Endothelial cell of umbilical vein (primary cell): ENCODE data around the gene FBXO10. TPM values are rescaled to one million over a fixed set of nuclear protein-coding genes. Genes with fewer than 3 reads are reported as not detected.

Experiments used
- BruUV-seq: library from RNA; stranded (reverse); fragments of 400-500 nt; replicated peaks from 2 replicates; lab custom pipeline; 2021; lab: Mats Ljungman, UMichigan
- CTCF ChIA-PET: fragments of 300-600, 350-600 bp; sonication (Branson Sonifier 250); formaldehyde crosslinking; loops from one replicate; lab custom pipeline; 2021; ENCODE audit warnings: antibody characterized with exemption, inconsistent platforms; lab: Charles Lee
- POLR2A ChIA-PET: fragments of 300-600, 350-600 bp; sonication (Branson Sonifier 250); formaldehyde crosslinking; loops from one replicate; lab custom pipeline; 2021; ENCODE audit warnings: antibody characterized with exemption, inconsistent platforms; lab: Charles Lee
- DNase-seq: peaks from one replicate; pipeline ENCODE4 v3.0.0-alpha.2; 2011; ENCODE audit warnings: low read depth, low spot score
- FAIRE-seq: peaks from 2 replicates; lab custom pipeline; 2011; peaks lifted over from hg19 to GRCh38; lab: Jason Lieb, UNC
- H2AFZ ChIP-seq: 2 replicates; pipeline ENCODE4 v1.6.0; 2012; ENCODE audit warnings: low read depth, low read length, control low read depth, inconsistent platforms
- H3K27ac ChIP-seq: 2 replicates; pipeline ENCODE4 v1.5.1; 2011; ENCODE audit warnings: low read depth, mild to moderate bottlenecking, control low read depth, low read length, moderate library complexity; ENCODE audit not compliant: insufficient read depth
- H3K27me3 ChIP-seq, 2 experiments: 2 replicates each; pipeline versions ENCODE4 v1.6.0 to v1.6.1; 2011; ENCODE audit warnings: low read length in 2 of 2, mixed read lengths in 1 of 2; ENCODE audit not compliant: control insufficient read depth in 2 of 2, insufficient read depth in 2 of 2
- H3K36me3 ChIP-seq, 2 experiments: 2 replicates in 1 of 2; 3 replicates in 1 of 2; pipeline ENCODE4 v1.5.1; 2011; ENCODE audit warnings: low read length in 2 of 2, mild to moderate bottlenecking in 1 of 2, moderate library complexity in 1 of 2; ENCODE audit not compliant: control insufficient read depth in 2 of 2, insufficient read depth in 2 of 2; ENCODE audit errors: extremely low read depth in 1 of 2
- H3K4me1 ChIP-seq: 3 replicates; pipeline ENCODE4 v1.5.1; 2011; ENCODE audit warnings: mild to moderate bottlenecking, low read length; ENCODE audit not compliant: control insufficient read depth, insufficient read depth; ENCODE audit errors: extremely low read depth
- H3K4me2 ChIP-seq: 2 replicates; pipeline ENCODE4 v1.6.1; 2011; ENCODE audit warnings: low read length, control low read depth, mixed read lengths; ENCODE audit not compliant: insufficient read depth
- H3K4me3 ChIP-seq, 3 experiments: fragments of 200-600 bp in 1 of 3; sonication (generic), shearing (Covaris generic) in 1 of 3; replicated peaks in 1 of 3; 2 replicates each; pipeline ENCODE4 v1.5.1; 2011 to 2016; ENCODE audit warnings: control low read depth in 3 of 3, low read length in 3 of 3, mild to moderate bottlenecking in 2 of 3, inconsistent platforms in 1 of 3, low read depth in 1 of 3, moderate library complexity in 1 of 3; ENCODE audit not compliant: insufficient read depth in 1 of 3
- H3K79me2 ChIP-seq: 2 replicates; pipeline ENCODE4 v1.6.0; 2012; ENCODE audit warnings: low read length, inconsistent platforms; ENCODE audit not compliant: control insufficient read depth, insufficient read depth
- H3K9ac ChIP-seq: replicated peaks from 2 replicates; pipeline ENCODE3; 2011; ENCODE audit warnings: low read length, control low read depth; ENCODE audit not compliant: insufficient read depth; ENCODE audit errors: extremely low read depth
- H3K9me1 ChIP-seq: replicated peaks from 3 replicates; pipeline ENCODE4 v1.6.0; 2011; ENCODE audit warnings: mild to moderate bottlenecking, low read length; ENCODE audit not compliant: control insufficient read depth, insufficient read depth; ENCODE audit errors: extremely low read depth
- H3K9me3 ChIP-seq: replicated peaks from 2 replicates; pipeline ENCODE4 v1.5.1; 2012; ENCODE audit warnings: low read length, inconsistent platforms; ENCODE audit not compliant: control insufficient read depth, insufficient read depth
- H4K20me1 ChIP-seq: replicated peaks from 2 replicates; pipeline ENCODE3; 2011; ENCODE audit warnings: mild to moderate bottlenecking, low read length; ENCODE audit not compliant: control insufficient read depth, insufficient read depth; ENCODE audit errors: extremely low read depth
- EZH2 ChIP-seq: IDR thresholded peaks from 2 replicates; pipeline ENCODE4 v1.6.1; 2012; ENCODE audit warnings: borderline replicate concordance, low read depth, mild to moderate bottlenecking, moderate library complexity, low read length, inconsistent platforms; ENCODE audit not compliant: severe bottlenecking
- FOS ChIP-seq: IDR thresholded peaks from 2 replicates; pipeline ENCODE4 v1.6.1; 2011; ENCODE audit warnings: mild to moderate bottlenecking, low read length, moderate library complexity, borderline replicate concordance; ENCODE audit not compliant: insufficient read depth
- GATA2 ChIP-seq: IDR thresholded peaks from 2 replicates; pipeline ENCODE4 v1.7.0; 2011; ENCODE audit warnings: low read depth, mild to moderate bottlenecking, moderate library complexity, mixed read lengths, low read length; ENCODE audit not compliant: insufficient read length, insufficient read depth
- JUN ChIP-seq: IDR thresholded peaks from 2 replicates; pipeline ENCODE4 v1.6.1; 2011; ENCODE audit warnings: borderline replicate concordance, low read depth; ENCODE audit not compliant: insufficient read length, insufficient read depth
- MYC ChIP-seq: IDR thresholded peaks from one replicate; pipeline ENCODE4 v1.6.1; 2011; ENCODE audit warnings: mild to moderate bottlenecking, low read depth, low read length
- POLR2A ChIP-seq: IDR thresholded peaks from 2 replicates; pipeline ENCODE4 v1.6.1; 2012; ENCODE audit warnings: low read depth, mild to moderate bottlenecking, control low read depth, low read length
- POLR2AphosphoS5 ChIP-seq: IDR thresholded peaks from 2 replicates; pipeline ENCODE4 v1.6.1; 2012; ENCODE audit warnings: low read depth, mild to moderate bottlenecking, control low read depth, low read length, moderate library complexity; ENCODE audit not compliant: insufficient read depth
- dilution Hi-C: fragments of 300-500 bp; cut with MboI; formaldehyde crosslinking; loops from one replicate; pipeline ENCODE4 v1.15.0; 2019; ENCODE audit warnings: low sequenced_read_pairs; ENCODE audit not compliant: extremely low pct_ligation_motif_present
- intact Hi-C: fragments of 100-400 bp; cut with micrococcal nuclease; formaldehyde crosslinking; loops from one replicate; pipeline ENCODE4 v1.10.0; 2022
- polyA plus RNA-seq, 4 experiments: library from polyadenylated mRNA; depleted of rRNA in 3 of 4; stranded (reverse) in 3 of 4; unstranded in 1 of 4; fragments of >200 nt; gene quantifications; 2 replicates each; pipeline versions ENCODE4 v1.2.1 to v1.2.3, GENCODE V29; 2011 to 2012; ENCODE audit warnings: missing spikeins in 1 of 4
- total RNA-seq: library from RNA; stranded (reverse); gene quantifications from 2 replicates; pipeline ENCODE4 v1.2.3, GENCODE V29; 2021
- TF ChIP-seq, protein P1 (sequence below): IDR thresholded peaks from 2 replicates; pipeline ENCODE4 v1.6.1; 2011; ENCODE audit not compliant: insufficient read depth, insufficient read length
- TF ChIP-seq, protein P2 (sequence below), 2 donors: IDR thresholded peaks; 1 replicate in 1 of 2; 2 replicates in 1 of 2; pipeline ENCODE4 v1.5.1; 2011; ENCODE audit warnings: low read length in 2 of 2, mild to moderate bottlenecking in 2 of 2, moderate library complexity in 2 of 2, control low read depth in 1 of 2, inconsistent platforms in 1 of 2, low read depth in 1 of 2; ENCODE audit not compliant: insufficient read depth in 1 of 2; ENCODE audit errors: extremely low read depth in 1 of 2

The FBXO10 gene
- total and polyA plus RNA-seq, 2 donors (not counting 3 experiments of a cell fraction or from before 2014, with no cell fraction given): 11.8 to 14.4 TPM

DNA sequence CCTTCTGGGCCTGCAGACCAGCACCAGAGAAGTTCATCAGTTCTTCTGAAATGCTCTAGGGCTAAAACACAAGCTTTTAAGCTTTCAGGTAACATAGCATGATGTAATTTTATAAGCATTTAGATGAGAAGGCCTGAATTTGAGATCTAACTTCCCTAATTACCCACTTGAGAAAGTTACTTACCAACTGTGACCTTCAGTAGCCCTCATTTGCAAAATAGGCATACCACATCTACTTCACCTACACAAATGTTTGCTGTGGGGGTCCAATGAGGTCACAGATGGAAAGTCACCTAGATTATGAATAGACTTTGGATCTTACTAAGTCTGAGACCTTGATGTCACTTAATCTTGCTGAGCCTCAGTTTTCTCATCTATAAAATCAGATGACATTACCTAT, 36.5 kb downstream of the FBXO10 start:
- no peaks in the 10 kb centered on the region for H3K4me1 ChIP-seq
- H3K79me2 ChIP-seq: no peaks in the 10 kb centered on the region
- H3K36me3 ChIP-seq: peaks cover 2 to 26% of the 10 kb centered on the region in 2 experiments
- DNase-seq (no peak), FAIRE-seq (no peak)
- TF ChIP-seq JUN (no peak), GATA2 (no peak), MYC (no peak), FOS (no peak), POLR2A (no peak), EZH2 (no peak), POLR2AphosphoS5 (no peak)
- TF ChIP-seq, protein P1, sequence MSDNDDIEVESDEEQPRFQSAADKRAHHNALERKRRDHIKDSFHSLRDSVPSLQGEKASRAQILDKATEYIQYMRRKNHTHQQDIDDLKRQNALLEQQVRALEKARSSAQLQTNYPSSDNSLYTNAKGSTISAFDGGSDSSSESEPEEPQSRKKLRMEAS: no peak
- TF ChIP-seq, protein P2, sequence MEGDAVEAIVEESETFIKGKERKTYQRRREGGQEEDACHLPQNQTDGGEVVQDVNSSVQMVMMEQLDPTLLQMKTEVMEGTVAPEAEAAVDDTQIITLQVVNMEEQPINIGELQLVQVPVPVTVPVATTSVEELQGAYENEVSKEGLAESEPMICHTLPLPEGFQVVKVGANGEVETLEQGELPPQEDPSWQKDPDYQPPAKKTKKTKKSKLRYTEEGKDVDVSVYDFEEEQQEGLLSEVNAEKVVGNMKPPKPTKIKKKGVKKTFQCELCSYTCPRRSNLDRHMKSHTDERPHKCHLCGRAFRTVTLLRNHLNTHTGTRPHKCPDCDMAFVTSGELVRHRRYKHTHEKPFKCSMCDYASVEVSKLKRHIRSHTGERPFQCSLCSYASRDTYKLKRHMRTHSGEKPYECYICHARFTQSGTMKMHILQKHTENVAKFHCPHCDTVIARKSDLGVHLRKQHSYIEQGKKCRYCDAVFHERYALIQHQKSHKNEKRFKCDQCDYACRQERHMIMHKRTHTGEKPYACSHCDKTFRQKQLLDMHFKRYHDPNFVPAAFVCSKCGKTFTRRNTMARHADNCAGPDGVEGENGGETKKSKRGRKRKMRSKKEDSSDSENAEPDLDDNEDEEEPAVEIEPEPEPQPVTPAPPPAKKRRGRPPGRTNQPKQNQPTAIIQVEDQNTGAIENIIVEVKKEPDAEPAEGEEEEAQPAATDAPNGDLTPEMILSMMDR (IDR thresholded peaks at IDR 0.05; ENCODE audit: extremely low read depth in 1 of 2, insufficient read depth in 1 of 2, low read depth in 1 of 2, low read length in 2 of 2): no peak
- H3K27ac ChIP-seq: no peak overlapping the region
- no TSS peak for BruUV-seq
- no peak overlapping the region for H2AFZ ChIP-seq
- intact Hi-C loops (no loop called here), dilution Hi-C loops (no loop called here)
- CTCF ChIA-PET: no interaction called here
- H3K27me3 ChIP-seq: no peaks in the 10 kb centered on the region
- no peaks in the 10 kb centered on the region for H3K9me3 ChIP-seq
- no peaks in the 10 kb centered on the region for H3K9me1 ChIP-seq
- H3K4me3 ChIP-seq: no peak overlapping the region
- H4K20me1 ChIP-seq: no peaks in the 10 kb centered on the region
- no peak overlapping the region for H3K4me2 ChIP-seq
- no peak overlapping the region for H3K9ac ChIP-seq
- POLR2A ChIA-PET: no interaction called here
